HG03060 (cell line): Measurements from ENCODE around the gene ZC3H8.

Experiments
- ATAC-seq: cut with Tn5 transposase; IDR thresholded peaks from one replicate; pipeline ENCODE4 v1.9.1; 2021; ENCODE audit warnings: low read depth, moderate number of reproducible peaks; ENCODE audit not compliant: unreplicated experiment

ZC3H8 gene

DNA sequence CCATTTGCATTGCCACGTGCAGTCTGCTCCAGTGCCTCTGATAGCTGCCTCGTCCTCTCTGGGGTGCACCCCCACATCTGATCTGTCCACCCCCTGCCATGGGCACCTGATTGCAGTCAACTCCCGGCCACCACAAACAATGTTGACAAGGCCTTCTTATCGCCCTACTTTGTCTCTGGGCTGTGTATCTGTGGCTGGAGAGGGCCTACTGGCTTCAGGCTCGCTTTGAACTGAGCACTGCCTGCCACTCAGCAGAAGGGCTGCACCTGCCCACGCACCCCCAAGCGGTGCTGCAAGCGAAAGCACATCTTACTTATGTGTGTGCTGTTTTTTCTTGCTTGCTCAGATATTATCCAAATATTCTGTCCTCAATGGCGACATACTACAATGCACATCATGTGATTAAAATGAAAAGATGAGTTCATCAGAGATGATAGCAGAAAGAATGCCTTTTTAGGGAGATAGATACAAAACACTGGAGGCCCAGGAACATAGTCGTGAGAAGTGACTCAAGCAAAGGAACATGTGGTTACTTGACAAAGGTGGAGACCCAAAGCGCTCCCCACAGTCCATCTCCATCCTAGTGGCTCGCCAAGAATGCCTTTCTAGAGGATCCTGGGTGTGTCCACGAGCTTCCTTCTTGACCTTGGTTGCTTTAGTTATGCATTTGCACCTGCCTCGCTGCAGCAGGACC is 87.9 kb downstream of the ZC3H8 start:
- ATAC-seq, result no peak

DNA sequence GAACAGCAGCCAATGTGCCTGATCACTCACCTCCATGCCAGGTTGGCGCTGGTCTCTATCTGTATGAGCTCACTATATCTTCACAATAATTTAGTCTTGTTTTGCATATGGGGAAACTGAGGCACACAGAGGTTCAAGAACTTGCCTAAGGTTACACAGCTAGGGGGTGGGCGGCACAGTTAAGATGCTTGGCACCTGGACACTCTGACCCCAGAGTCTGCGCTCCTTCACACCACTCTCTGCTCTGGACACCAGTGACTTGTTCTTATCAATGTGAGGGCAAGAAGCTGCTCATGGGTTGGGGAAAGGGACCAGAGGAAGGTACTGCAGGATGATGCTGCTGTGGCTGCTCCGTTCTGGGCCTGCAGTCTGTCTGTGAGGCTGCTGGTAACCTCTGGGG is 89.5 kb downstream of the ZC3H8 start:
- ATAC-seq, result no peak

DNA sequence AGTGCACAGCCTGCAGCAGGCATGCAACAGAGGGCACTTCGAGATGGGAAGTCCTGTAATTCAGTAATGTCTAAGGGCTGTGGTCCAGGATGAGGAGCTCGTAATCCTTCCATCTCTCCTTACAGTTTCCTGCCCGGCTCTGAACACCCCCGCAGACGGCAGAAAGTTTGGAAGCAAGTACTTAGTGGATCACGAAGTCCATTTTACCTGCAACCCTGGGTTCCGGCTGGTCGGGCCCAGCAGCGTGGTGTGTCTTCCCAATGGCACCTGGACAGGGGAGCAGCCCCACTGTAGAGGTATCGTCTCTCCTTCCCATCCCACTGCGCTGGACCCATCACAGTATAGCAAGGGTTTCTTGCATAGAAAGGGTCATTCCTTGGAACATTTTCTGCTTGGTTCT is 90.0 kb downstream of the ZC3H8 start:
- ATAC-seq, result no peak

DNA sequence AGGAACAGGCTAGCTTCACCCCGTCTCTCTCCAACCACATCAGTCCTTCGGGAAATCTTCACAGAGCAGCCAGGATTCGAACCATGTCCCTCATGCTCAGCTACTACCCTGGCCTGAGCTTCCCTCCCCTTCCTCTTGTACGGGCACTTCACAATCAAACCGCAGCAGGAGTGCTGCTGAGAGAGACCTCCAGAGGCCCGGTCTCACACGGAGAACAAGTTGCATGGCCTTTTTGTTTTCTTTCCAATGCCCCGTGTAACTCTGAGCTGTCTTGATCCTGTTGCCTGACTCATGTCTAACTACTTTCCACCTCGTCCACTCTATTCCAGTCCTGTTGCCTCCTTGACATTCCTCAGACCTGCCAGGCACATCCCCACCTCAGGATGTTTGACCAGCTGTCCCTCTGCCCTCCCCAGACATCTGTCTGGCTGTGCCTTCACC is 91.3 kb downstream of the ZC3H8 start:
- no peak for ATAC-seq

DNA sequence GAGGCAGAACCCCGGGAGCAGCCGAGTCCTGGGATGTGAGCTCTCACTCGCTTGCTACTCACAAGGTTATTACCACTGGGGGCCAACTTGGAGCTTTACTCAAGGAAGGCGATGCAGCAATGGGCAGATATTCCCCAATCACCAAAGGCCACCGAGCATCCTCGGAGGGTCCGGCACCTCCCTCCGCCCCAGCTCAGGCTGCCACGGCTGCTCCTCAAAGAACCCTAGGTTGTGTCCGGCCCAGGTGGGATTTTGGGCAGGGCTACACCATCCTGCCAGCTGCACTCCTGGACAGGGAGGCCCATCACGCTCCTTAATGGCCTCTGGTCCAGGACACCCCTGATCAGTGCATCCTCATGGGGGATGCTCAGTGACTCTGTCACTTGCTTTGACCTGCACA is 91.9 kb downstream of the ZC3H8 start:
- no peak for ATAC-seq

DNA sequence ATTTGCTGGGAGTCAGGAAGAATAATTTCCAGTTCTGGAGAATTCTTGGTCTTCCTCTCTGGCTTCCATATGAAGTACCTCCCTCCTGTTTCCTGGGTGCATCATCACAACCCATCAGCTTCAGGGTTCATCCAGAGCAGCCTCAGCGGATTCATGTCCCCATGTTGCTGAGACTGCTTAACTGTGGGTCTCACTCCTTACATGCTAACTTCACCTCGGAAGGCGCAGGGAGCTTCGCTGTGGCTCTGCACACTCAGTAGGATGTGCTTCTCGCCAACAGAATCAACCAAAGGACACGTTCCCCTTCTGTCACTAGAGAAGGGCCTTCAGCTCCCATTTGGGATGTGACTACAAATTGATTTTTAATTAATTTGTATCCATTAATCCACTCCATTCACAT is 92.5 kb downstream of the ZC3H8 start:
- ATAC-seq, result no peak
